ENCODE data around the gene ZNF436. TPM values are rescaled to one million over a fixed set of nuclear protein-coding genes. Genes with fewer than 3 reads are reported as not detected.
A peak's percentile ranks its signal among the peaks of the same experiment; 100 is the strongest.

The ZNF436 gene
- total RNA-seq, 4 donors from 2014 or later: 12.1 to 88.8 (median 21.6) TPM

GRCh38 chr1:23402286-23403037 is 32.8 kb upstream of the ZNF436 start:
- no peaks in the 10 kb centered on the region for H3K9me3 ChIP-seq
- no peak overlapping the region for H3K4me3 ChIP-seq
- H3K27ac ChIP-seq: peak overlapping the region; percentile 26 to 63
- DNase-seq: no peak
- no peak for TF ChIP-seq POLR2A (IDR thresholded peaks at IDR 0.05)
- TF ChIP-seq CTCF (IDR thresholded peaks at IDR 0.05): no peak
- H3K4me1 ChIP-seq: peaks cover 0 to 5% of the 10 kb centered on the region in 2 donors
- H3K27me3 ChIP-seq: no peaks in the 10 kb centered on the region
- H3K36me3 ChIP-seq: no peaks in the 10 kb centered on the region
- intact Hi-C loops (cut with DNase I; ENCODE audit: low total_unique reads): no loop called here

DNA sequence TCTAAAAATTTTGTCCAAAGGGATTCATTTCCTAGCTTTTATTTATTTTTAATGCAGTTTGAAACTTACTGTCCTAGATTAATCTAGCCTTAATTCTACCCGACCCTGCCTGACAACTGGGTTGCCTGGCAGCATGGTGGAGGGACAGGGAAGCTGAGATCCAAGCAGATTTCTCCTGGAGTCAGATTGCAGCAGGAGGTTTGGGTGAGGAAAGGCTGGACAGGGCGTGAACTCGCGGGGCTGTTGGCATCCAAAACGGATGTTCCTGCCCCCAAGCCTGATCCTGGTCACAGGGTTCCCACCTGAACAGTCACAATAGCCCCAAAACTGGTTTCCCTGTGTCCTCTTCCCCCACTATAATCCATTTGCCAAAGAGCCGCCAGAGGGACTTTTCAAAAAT is 31.7 kb upstream of the ZNF436 start:
- H3K27me3 ChIP-seq: no peaks in the 10 kb centered on the region
- DNase-seq: no peak
- no peaks in the 10 kb centered on the region for H3K9me3 ChIP-seq
- TF ChIP-seq CTCF (IDR thresholded peaks at IDR 0.05) (no peak), POLR2A (IDR thresholded peaks at IDR 0.05) (no peak)
- no peaks in the 10 kb centered on the region for H3K36me3 ChIP-seq
- intact Hi-C loops (cut with DNase I; ENCODE audit: low total_unique reads): no loop called here
- H3K27ac ChIP-seq: peak overlapping the region in 1 of 2 donors; percentile 35
- peaks cover 0 to 5% of the 10 kb centered on the region in 2 donors for H3K4me1 ChIP-seq
- H3K4me3 ChIP-seq: no peak overlapping the region

- no peaks in the 10 kb centered on the region for H3K36me3 ChIP-seq
- peak overlapping the region in 1 of 2 donors; percentile 35 for H3K27ac ChIP-seq
- no peaks in the 10 kb centered on the region for H3K9me3 ChIP-seq
- intact Hi-C loops (cut with DNase I; ENCODE audit: low total_unique reads): no loop called here
- H3K4me3 ChIP-seq: no peak overlapping the region
- peak; percentile 55 to 60 for DNase-seq
- TF ChIP-seq CTCF (IDR thresholded peaks at IDR 0.05): no peak
- TF ChIP-seq POLR2A (IDR thresholded peaks at IDR 0.05): no peak
- peaks cover 0 to 5% of the 10 kb centered on the region in 2 donors for H3K4me1 ChIP-seq
- no peaks in the 10 kb centered on the region for H3K27me3 ChIP-seq
These were observed 30.9 kb upstream of the ZNF436 start for GRCh38 chr1:23400324-23401114.

DNA sequence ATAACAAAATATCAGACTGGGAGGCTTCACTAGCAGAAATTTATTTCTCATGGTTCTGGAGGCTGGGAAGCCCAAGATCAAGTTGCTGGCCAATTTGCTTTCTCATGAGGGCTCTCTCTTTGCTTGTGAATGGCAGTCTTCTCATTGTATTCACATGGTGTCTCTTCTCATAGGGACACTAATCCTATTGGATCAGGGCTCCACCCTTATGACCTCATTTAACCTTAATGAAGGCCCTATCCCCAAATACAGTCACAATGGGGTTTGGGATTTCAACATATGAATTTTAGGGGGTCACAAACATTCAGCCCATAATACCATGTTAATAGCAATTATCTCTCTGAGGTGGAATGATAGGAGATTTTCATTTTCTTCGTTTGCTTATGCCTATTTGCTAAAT is 29.6 kb upstream of the ZNF436 start:
- Histone ChIP-seq H3K36me3 (no peaks in the 10 kb centered on the region), H3K4me1 (peaks cover 0 to 7% of the 10 kb centered on the region in 2 donors), H3K4me3 (no peak overlapping the region), H3K27ac (no peak overlapping the region), H3K9me3 (no peaks in the 10 kb centered on the region), H3K27me3 (no peaks in the 10 kb centered on the region)
- TF ChIP-seq CTCF (IDR thresholded peaks at IDR 0.05) (no peak), POLR2A (IDR thresholded peaks at IDR 0.05) (no peak)
- intact Hi-C loops (cut with DNase I; ENCODE audit: low total_unique reads): no loop called here
- no peak for DNase-seq

GRCh38 chr1:23397908-23398307 is 28.3 kb upstream of the ZNF436 start:
- no peak for DNase-seq
- no peaks in the 10 kb centered on the region for H3K36me3 ChIP-seq
- H3K9me3 ChIP-seq: no peaks in the 10 kb centered on the region
- H3K4me3 ChIP-seq: no peak overlapping the region
- H3K4me1 ChIP-seq: peaks cover 0 to 6% of the 10 kb centered on the region in 2 donors
- no peak overlapping the region for H3K27ac ChIP-seq
- TF ChIP-seq CTCF (IDR thresholded peaks at IDR 0.05) (no peak), POLR2A (IDR thresholded peaks at IDR 0.05) (no peak)
- intact Hi-C loops (cut with DNase I; ENCODE audit: low total_unique reads): no loop called here
- H3K27me3 ChIP-seq: no peaks in the 10 kb centered on the region
